CD4-positive, alpha-beta T cell treated with Interleukin-17A for 4 hours (primary cell): ENCODE results near the gene CHRDL2.

Experiments used
- DNase-seq: peaks from one replicate; pipeline ENCODE4 v3.0.0-alpha.2; 2020; ENCODE audit warnings: mixed read lengths

CHRDL2 gene

DNA sequence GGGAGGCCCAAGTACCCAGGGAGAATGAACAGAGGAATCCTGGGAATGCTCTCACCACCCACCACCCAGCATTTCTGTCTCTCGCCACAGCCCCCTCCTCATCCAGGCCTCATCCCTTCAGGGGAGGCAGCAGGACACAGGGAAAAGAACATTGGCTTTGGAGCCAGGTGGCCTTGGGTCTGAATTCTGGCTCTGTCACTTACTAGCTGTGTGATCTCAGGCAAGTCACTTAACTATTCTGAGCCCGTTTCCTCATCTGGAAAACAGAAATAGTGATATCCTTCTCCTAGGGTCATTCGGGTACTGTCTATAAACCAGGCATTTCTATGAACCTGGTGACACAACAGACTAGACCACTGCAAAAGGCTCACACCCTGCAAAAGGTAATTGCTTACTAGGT, 22.1 kb downstream of the CHRDL2 start:
- no peak for DNase-seq

DNA sequence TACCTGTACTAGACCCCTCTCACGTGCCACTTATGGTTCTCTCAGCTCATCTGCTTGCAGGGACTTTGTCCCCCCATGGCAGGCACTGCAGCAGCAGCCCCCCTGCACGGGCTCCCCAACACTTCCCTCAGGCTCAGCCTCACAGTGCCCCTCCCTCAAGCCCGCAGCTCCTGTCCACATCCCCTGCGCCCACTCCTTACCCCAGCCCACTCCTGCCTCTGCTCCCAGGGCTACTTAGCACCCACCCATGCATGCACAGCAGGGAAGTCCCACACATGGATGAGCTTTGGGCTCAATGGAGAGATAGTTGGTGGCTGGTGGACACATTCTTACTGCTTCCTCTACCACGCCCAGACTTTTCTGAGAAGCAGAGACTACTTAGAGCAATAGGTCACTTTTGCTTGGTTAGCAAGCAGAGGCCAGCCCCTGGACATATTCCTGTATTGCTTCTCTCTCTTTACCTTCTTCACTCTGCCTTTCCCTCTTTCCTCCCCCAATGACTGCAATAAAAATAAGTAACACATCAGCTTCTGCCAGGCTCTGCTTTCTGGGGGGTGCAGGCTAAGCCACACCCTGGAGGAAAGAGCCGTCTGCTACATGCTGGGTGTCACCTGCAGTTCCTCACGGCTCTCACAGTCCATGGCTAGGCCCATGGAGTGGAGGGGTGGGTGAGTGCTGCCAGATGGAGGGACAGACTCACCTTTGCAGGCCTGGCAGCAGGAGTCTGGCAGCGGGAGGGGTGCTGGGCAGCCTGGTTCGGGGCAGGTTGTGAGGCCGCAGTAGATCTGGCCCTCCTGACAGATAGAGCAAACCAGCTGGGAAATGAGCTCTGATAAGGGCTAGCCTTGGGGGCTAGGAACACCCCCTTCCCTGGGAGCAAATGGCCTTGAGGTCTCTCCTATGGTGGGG, 23.4 kb downstream of the CHRDL2 start:
- no peak for DNase-seq

DNA sequence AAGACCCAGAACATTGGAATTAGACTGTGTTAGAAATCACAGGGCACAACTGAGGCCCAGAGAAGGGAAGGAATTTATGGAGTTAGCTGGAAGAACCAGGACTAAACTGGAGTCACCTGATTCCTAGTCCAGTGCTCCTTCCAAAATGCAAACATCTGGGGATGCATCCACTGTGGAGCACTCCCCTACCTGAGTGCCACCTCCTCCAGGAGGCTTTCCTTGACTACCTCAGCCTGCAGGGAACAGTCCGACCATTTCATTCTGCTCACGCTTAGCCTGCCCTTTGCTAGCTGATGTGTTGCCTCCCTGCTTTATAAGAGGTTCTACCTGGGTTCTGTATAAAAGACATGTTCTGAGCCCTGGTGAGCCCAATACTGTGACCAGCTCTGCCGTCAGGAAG, 24.0 kb downstream of the CHRDL2 start:
- DNase-seq, result no peak

DNA sequence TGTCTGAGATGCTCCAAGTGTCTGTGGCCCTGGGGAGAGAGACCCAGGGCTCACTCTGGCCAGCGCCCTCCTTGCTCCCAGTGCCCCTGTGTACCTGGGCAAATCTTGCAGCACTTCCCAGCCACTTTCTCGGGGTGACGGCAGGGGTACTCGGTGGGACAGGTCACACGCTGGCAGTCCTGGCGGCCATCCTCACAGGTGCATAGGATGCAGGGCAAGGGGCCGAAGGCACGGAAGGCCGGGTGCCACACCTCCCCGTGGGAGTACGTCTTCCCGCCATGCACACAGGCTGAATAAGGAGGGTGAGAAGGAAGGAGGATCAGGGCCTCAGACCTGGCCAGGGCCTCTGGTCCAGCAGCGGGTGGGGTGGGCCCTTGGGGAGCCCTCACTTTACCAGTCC, 28.0 kb downstream of the CHRDL2 start:
- no peak for DNase-seq

DNA sequence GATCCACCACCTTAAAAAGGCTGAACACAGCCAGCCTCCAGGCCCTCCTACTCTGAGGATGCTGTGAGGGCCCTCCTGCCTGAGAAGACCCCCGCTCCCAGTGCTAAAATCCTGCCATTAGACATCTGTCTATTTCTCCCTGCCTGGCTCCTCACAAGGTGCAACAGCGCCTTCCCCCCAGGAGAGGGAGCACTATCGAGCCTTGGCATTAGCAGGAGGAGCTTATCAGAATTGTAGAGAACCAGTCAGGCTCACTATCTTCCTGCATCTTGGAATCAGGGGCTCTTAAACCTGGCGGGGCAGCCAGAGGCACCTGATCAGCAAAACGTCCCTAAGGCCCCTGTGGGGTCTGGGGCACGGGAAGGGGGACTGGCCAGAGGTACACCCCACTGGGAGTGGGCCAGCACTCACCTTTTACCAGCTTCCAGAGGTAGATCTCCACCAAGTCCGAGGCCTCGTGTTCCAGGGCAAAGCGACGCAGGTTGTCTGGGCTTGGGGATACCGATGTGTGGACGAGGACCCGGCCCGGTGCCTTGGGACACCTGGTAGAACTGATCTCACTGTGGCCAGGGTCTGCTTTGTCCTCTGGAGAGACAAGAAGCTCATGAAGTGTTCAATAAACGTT, 28.7 kb downstream of the CHRDL2 start:
- DNase-seq, result peak; percentile 61

DNA sequence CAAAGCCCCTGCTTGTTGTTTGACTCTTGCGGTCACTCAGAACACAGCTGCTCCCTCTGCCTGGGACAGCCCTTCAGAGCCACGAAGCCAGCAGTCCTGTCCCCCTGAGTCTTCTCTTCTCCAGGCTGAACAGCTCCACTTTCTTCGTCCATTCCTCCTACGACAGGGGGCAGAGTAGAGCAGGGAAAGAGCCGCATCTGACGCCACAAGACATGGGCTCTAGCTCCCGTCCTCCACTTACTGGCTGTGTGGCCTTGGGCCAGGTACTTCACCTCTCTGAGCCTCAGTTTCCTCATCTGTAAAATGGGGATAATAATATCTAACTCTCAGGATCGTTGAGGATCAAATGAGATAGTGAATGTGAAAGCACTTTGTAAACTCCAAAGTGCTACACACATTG, 29.9 kb downstream of the CHRDL2 start:
- no peak for DNase-seq

DNA sequence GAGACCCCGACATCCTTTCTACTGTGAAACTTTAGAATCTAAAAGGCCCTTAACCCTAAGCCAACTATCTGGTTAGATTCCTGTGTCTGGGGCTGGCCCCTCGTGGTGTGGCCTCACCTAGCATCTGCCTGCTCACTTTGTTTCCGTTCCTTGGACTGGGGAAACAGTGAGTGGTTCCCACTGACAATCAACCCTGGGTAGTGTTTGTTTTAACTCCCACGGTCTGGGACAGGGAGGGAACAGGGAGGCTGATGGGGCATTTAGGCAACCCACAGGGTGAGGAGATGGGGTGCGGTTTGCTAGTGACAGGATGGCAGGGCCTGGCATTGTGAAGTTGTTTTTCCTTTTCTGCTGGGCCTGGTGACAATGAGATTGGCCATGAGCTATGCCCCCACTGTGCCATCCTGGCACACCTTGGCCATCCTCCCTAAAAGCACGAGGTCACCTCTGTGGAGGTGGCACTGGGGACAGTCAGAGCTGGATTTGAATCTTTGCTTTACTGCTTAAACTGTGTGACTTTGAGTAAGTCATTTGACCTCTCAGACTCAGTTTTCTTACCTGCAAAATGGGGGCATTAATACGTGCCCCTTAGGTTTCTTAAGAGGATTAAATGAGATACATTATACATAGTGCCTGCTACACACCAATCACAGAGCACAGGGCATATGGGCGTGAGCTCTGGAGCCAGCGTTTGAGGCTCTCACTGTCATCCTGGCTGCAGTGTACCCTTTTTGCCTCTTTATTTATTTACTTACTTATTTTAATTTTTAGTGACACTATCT, 31.4 kb downstream of the CHRDL2 start:
- DNase-seq, result no peak

DNA sequence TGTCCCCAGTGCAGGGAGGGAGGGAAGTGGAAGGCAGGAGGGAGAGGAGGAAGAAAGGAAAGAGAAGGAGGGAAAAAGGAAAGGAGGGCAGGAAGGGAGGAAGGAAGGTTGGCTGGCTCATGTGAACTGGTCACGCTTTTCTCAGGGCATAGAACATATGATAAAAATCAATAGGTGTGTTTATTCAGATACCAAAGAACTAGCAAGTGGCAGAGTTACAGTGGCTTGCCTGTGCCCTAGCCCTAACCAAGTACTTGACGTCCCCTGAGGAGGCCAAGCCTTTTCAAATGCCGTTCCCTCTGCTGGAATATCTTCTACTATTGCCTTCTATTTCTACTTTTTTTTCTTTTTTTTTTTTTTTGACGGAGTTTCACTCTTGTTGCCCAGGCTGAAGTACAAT, 33.5 kb downstream of the CHRDL2 start:
- no peak for DNase-seq

DNA sequence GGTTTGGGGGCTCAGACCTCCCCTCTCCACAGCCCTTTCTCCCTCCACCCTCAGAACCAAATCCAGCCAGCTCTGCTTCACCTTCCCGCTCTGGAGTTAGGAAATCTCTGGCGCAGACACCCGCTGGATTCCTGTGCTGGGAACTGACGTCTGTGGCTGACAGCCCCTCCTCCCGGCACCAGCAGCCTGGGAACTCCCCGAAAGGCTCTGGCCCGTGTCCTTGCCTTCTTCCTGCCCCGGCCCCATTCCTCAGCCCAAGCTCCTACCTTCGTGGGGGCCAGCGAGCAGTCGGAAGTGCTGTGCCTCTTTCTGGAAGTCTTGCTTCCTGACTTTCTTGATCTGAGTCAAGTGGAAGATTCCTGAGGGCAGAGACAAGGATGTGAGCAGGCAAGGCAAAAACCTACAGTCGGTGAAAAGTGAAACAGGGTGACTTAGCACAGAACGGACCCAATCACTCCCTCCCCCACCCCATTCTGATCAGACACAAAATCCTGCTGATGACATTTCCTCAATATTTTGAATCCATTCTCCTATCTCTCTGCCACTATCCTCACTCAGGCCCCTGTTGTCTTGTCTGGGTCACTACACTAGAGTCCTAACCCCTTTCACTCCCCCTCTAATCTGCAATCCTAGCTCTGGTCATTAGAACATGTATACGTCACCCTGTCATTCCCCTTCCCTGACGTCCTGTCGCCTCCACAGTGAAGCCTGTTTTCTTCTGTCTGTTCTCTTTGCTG, 34.1 kb downstream of the CHRDL2 start:
- no peak for DNase-seq

DNA sequence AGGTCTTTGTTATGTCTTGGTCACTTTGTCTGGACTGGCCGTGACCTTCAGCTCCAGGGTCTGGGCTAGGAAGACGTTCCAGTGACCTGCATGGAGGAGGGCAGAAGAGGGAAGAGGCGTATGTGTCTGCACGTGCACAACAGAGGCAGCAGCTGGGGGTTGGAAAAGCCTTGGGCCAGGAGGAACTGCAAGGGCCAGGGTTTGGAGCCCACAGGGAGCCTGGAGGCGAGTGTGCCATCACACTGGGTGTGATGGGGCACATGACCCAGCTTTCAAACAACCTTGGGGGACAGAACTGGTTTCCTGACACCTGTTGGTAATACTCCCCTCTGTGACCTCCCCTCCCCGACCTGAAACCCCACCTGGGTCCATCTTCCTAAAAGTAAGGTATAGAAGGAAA, 34.7 kb downstream of the CHRDL2 start:
- DNase-seq, result no peak

DNA sequence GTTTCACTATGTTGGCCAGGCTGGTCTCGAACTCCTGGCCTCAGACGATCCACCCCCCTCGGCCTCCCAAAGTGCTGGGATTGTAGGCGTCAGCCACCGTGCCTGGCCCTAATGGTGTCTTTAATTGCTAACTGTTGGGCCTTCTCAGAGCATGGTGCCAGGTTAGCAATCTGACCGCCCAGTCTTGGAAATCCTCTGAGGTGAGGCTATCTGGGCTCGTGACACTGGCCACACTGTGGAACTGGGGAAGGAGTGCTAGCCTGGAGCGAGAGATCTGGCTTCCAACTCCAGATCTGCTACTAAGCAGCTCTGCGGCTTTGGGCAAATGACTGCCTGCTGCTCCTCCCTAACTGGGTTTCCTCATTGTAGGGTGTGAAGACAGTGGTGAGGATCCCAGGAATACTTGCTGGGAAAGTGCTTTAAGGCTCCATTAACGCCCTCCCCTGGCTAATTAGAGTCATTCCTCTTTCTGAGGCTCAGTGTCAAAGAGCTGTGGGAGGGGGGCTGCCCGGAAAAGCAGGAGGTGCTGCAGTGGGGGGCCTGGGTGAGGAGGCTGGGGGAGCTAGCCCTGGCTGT, 35.4 kb downstream of the CHRDL2 start:
- no peak for DNase-seq

DNA sequence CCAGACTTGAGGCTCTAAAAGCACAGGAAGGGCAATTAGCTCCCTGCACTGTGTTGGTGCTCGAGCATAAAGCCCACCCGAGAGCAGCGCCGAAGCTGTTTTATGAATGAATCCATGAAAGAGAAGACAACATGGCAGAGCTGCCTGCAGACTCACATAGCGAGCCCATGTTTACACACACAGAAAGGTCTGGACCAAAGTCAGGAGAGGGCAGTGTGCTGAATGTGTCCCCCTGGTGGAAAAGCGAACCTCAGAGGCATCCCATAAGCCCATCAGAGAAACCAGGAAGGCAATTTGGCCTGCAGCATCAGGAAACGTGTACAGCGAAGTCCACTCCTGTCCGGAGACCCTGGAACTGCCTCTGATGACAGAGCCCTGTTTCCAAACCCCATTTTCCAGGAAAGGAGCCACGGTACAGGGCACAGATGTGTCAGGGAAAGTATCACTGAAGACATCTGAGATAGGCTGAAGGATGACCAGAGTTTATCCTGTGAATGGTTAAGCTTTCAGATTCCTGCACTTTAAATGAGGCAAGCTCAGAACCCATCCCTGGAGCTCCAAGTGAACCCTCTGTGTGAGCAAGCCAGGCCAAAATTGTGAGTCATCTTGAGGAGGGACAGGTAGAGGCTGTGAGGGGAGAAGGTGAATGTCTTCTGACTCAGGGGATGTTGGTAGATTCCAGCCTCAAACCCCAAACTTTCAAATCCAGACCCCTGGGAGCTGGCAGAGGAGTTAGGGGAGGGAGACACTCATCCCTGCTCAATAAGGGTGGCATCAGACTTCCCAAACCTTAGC, 36.9 kb downstream of the CHRDL2 start:
- no peak for DNase-seq

DNA sequence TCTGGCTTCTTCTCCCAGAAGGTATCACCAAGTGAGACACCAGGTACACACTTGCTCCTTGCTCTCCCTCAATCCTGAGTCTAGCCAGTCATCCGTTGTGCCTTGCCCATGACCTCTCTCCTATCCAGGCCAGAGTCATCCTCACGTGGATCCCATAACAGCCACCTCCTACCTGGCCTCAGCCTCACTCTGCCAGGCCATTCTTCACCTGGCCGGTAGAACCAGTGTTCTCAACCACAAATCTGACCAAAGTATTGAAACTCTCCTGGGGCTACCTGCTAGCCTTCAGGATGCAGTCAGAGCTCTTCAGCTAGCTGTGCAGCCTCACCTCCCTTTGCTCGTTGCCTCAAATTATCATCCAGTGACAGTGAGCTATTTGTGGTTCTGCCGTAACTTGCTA, 37.7 kb downstream of the CHRDL2 start:
- no peak for DNase-seq

DNA sequence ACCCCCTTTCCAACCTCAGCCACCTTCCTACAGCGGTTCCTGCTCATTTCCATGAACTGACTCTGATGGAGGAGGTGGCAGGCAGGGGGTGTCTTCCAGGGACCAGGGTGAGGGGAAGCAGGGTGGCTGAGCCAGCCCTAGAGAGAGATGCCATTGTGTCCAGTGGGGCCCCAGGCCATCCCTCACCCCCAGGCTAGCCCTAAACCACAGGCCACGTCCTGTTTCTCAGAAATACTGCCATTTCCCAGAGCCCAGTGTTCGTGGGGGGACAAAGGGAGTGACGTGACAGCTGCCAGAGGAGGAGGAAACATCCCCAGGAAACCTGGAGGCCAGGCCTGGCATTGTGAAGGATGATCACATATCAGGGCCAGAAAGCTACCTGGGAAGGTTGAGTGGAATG, 39.5 kb downstream of the CHRDL2 start:
- DNase-seq, result no peak

DNA sequence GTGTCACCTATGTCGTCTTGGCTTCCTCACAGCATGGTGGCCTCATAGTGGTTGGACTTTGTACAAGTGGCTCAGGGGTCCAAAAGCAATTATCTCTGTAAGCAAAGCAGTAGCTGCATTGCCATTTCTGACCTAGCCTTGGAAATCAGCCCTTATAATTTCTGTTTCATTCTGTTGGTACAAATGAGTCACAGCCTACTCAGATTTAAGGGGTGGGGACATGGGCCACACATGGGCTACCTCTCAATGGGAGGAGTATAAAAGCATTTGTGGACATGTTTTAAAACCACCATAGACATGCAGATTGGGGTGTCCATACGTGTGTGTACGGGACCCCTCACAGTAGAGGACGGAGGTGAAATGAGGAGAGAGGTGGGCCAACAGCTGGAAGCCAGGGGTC, 41.6 kb downstream of the CHRDL2 start:
- no peak for DNase-seq

DNA sequence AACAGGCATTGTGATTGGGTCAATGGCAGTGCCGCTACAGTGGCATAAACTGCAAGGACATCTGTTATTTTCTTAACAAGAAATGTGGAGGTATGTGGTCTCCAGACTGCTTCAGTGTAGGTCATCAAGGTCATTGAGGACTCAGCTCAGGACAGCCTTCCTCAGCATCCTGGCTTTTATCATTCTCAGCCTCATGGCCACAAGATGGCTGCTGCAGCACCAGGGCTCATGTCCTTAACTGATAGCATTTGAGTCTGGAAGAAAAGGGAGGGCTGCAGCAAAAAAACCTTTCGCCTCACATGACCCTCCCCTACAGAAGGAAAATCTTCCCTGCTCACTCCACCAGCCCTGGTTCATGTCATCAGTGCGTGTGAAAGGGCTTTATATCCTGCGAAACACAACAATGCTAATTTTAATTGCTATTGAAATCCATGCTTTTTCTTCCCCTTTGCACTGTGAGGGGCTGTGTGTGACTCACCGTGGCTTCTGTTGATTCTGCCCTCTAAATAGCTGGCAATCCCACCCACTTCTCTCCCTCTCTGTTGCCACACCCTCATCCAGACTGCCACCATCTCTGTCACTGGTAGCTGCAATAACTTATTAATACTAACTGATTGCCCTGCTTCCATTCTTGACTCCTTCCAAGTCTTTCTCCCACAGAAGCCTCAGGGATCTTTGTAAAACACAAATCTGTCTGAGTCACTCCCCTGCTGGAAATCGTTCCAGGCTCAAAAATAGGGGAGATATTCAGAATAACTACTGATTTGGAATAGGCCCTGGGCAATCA, 43.8 kb downstream of the CHRDL2 start:
- no peak for DNase-seq

DNA sequence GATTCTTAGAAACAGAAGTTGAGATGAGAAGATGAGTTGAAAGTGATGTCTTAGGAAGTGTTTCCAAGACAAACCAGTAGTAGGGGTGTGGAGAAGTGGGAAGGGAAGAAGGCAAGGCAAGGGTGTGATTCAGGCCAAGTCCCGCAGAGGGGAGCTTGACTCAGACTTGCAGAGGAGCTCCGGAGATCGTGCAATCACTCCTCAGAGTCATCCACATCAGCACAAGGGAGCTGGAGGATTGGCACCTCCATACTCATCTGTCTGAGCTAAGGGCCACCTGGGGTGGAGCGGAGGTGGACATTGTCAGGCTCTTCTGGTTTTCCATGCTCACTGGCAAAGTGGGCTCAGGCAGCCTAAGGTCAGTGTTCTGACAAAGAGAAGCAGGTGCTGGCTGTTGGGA, 44.4 kb downstream of the CHRDL2 start:
- DNase-seq, result no peak

DNA sequence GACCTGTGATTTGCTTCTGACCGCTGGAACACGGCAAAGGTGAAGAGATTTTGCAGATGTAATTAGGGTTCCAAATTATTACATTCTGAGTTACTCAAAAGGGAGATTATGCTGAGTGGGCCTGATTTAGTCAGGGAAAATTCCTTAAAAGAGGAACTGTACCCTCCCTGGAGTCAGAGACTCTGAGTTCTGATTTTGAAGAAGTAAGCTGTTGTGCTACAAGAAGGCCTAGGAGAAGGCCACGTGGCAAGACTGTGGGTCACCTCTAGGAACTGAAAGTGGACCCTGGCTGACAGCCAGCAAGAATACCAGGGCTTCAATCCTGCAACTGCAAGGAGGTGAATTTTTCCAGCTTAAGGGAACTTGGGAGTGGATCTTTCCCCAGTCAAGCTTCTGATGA, 45.3 kb downstream of the CHRDL2 start:
- DNase-seq, result no peak

DNA sequence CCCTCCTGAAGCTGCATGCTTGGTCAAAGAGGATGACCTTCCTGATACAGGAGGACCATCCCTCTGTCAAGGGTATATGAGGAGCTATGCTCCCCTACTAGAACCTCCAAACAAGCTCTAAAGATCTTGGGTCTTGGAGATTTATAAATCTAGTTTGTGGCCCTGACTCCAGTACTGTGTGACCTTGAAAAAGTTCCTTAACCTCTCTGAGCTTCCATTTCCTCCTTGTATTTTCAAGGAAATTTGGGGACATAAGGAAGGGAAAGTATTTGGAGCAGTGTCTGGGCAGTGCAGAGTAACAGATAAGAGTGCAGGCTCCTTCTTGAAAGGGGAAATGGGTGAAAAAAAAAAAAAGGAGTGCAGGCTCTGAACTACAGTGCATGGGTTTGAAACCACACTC, 45.9 kb downstream of the CHRDL2 start:
- no peak for DNase-seq

DNA sequence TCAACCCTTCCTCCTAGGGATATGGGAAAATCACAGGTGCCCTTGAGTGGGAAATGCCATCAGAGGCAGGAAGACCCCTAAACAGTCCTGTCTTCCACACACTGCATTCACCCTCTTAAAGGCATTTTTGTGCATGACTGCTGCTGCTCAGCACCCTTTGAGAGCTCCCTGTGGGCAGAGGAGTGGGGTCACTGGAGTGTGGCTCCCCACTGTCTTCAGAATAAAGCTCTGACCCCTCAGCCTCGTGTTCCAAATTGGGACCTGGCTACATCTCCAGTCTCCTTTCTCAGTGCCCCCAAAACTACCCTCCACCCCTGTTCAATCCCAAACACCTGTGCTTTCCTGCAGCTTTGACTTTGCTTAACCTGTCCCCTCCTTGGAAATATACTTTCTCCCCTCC, 46.6 kb downstream of the CHRDL2 start:
- DNase-seq, result no peak

DNA sequence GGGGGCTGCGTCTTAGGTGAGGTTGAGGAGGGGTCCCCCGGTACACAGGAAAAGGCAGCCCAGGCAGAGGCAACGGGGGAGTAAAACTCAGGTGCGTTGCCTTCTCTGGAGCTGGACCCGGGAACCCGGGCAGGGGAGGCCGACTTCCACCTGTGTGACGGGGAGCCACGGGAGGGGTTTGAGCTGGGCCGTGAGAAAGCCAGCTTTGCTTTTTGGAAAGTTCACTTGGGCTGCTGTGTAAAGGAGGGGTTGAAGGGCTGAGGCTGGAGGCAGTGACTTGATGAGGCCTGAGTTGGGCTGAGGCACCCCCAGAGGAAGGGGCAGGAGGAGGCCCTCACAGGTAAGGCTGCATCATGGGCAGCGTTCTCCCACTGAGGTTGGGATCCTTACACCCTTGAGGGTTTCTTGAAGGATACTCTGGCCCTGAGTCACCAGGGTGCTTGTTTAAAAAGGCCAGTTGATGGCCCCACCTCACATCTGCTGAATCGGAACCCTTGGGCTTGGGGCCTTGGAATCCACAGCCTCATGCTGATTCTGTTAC, 47.2 kb downstream of the CHRDL2 start:
- DNase-seq, result no peak
